SK-N-SH treated with all-trans-retinoic acid at 6 μM for 48 hours (cell line): ENCODE data around the gene FANCB.

ENCODE experiments used
- ATAC-seq: fragments of 200-7000 bp; cut with Tn5 transposase; 3 replicates; pipeline ENCODE4 v1.9.1; 2020; ENCODE audit warnings: mild to moderate bottlenecking, moderate library complexity
- ARNTL ChIP-seq: fragments of 450-650 bp; formaldehyde crosslinking; IDR thresholded peaks from 2 replicates; pipeline ENCODE4 v1.5.0; 2020; ENCODE audit warnings: low read depth, mild to moderate bottlenecking, moderate library complexity, borderline replicate concordance
- BACH2 ChIP-seq: fragments of 250-450 bp; sonication (Bioruptor Pico); IDR thresholded peaks from 2 replicates; pipeline ENCODE4 v1.9.0; 2021; ENCODE audit warnings: mild to moderate bottlenecking, borderline replicate concordance
- CSDC2 ChIP-seq: fragments of 250-450 bp; sonication (Bioruptor Pico); IDR thresholded peaks from 2 replicates; pipeline ENCODE4 v1.5.0; 2020; ENCODE audit warnings: mild to moderate bottlenecking, moderate library complexity
- ESRRG ChIP-seq: fragments of 250-450 bp; sonication (Bioruptor Pico); IDR thresholded peaks from 2 replicates; pipeline ENCODE4 v1.6.1; 2021; ENCODE audit warnings: mild to moderate bottlenecking
- ISL1 ChIP-seq: fragments of 250-450 bp; sonication (Bioruptor Pico); IDR thresholded peaks from 2 replicates; pipeline ENCODE4 v2.1.2; 2022; ENCODE audit warnings: mild to moderate bottlenecking, moderate library complexity
- OSR1 ChIP-seq: fragments of 250-450 bp; sonication (Bioruptor Pico); IDR thresholded peaks from 2 replicates; pipeline ENCODE4 v1.8.0; 2022; ENCODE audit warnings: moderate library complexity, mild to moderate bottlenecking, inconsistent platforms
- PPARA ChIP-seq: fragments of 250-450 bp; sonication (Bioruptor Pico); IDR thresholded peaks from 2 replicates; pipeline ENCODE4 v1.5.0; 2020; ENCODE audit warnings: mild to moderate bottlenecking, borderline replicate concordance
- RARB ChIP-seq: fragments of 250-450 bp; sonication (Bioruptor Pico); IDR thresholded peaks from 2 replicates; pipeline ENCODE4 v1.8.0; 2021; ENCODE audit warnings: mild to moderate bottlenecking, moderate library complexity
- SNAI2 ChIP-seq: fragments of 250-450 bp; sonication (Bioruptor Pico); IDR thresholded peaks from 2 replicates; pipeline ENCODE4 v1.5.0; 2020; ENCODE audit warnings: mild to moderate bottlenecking, moderate library complexity
- TCF4 ChIP-seq: fragments of 250-450 bp; sonication (Bioruptor Pico); IDR thresholded peaks from 2 replicates; pipeline ENCODE4 v1.8.0; 2021; ENCODE audit warnings: mild to moderate bottlenecking, moderate library complexity, borderline replicate concordance
- TOX ChIP-seq: fragments of 250-450 bp; sonication (Bioruptor Pico); IDR thresholded peaks from 2 replicates; pipeline ENCODE4 v1.8.0; 2021; ENCODE audit warnings: mild to moderate bottlenecking, moderate library complexity, borderline replicate concordance
- ZC3H10 ChIP-seq: fragments of 250-450 bp; sonication (Bioruptor Pico); IDR thresholded peaks from 2 replicates; pipeline ENCODE4 v1.5.1; 2021; ENCODE audit warnings: mild to moderate bottlenecking, moderate library complexity
- ZFP30 ChIP-seq: fragments of 450-650 bp; formaldehyde crosslinking; IDR thresholded peaks from 2 replicates; pipeline ENCODE4 v1.5.0; 2022; ENCODE audit warnings: mild to moderate bottlenecking, moderate library complexity
- ZNF565 ChIP-seq: fragments of 450-650 bp; formaldehyde crosslinking; conservative IDR thresholded peaks from 2 replicates; pipeline ENCODE4 v1.5.0; 2020; ENCODE audit warnings: low read depth, mild to moderate bottlenecking, moderate library complexity
- ZNF70 ChIP-seq: fragments of 450-650 bp; formaldehyde crosslinking; IDR thresholded peaks from 2 replicates; pipeline ENCODE4 v1.5.0; 2020; ENCODE audit warnings: mild to moderate bottlenecking, moderate library complexity
- ZNF8 ChIP-seq: fragments of 450-650 bp; formaldehyde crosslinking; IDR thresholded peaks from 2 replicates; pipeline ENCODE4 v1.5.0; 2020; ENCODE audit warnings: mild to moderate bottlenecking, moderate library complexity
- TF ChIP-seq, protein P1 (sequence below): fragments of 250-450 bp; sonication (Bioruptor Pico); IDR thresholded peaks from 2 replicates; pipeline ENCODE4 v1.8.0; 2021; ENCODE audit warnings: low read depth, mild to moderate bottlenecking, moderate library complexity, borderline replicate concordance
- TF ChIP-seq, protein P2 (sequence below): fragments of 250-450 bp; sonication (Bioruptor Pico); IDR thresholded peaks from 2 replicates; pipeline ENCODE4 v1.5.1; 2020; ENCODE audit warnings: low read depth, mild to moderate bottlenecking, moderate library complexity
- TF ChIP-seq, protein P3 (sequence below): fragments of 250-450 bp; sonication (Bioruptor Pico); IDR thresholded peaks from 2 replicates; pipeline ENCODE4 v1.8.0; 2020; ENCODE audit warnings: mild to moderate bottlenecking, moderate library complexity, borderline replicate concordance
- TF ChIP-seq, protein P4 (sequence below): fragments of 250-450 bp; sonication (Bioruptor Pico); IDR thresholded peaks from 2 replicates; pipeline ENCODE4 v1.5.1; 2021; ENCODE audit warnings: mild to moderate bottlenecking, moderate library complexity

FANCB gene

DNA sequence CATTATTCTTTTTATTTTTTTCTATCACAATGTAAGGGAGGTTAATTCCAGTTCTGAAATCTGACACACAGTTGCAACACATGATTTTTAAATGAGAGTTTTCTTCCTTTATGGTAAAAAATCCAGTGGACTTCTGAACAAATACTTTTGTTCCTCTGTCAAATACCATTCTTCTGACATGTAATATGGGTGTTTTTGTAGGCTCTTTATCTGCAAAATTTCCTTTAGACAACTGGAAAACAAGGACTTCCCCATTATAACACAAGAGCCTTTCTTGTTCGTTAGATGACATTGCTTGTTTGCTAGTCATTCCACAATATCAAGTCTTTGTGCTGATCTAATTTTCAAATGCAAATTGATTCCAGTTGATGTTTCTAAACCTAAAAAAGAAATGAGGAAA lies 7.7 kb downstream of the FANCB start:
- peak; percentile 22; the same call in 2 of the 3 replicates for ATAC-seq
- TF ChIP-seq ZNF8 (no peak), ARNTL (CRISPR knock-in tag) (no peak), TCF4 (CRISPR knock-in tag) (no peak), CSDC2 (CRISPR knock-in tag) (no peak), BACH2 (CRISPR knock-in tag) (no peak), RARB (CRISPR knock-in tag) (no peak), ZNF565 (no peak), ZC3H10 (no peak), ESRRG (CRISPR knock-in tag) (no peak), SNAI2 (no peak), ISL1 (CRISPR knock-in tag) (no peak)
- TF ChIP-seq, protein P1, sequence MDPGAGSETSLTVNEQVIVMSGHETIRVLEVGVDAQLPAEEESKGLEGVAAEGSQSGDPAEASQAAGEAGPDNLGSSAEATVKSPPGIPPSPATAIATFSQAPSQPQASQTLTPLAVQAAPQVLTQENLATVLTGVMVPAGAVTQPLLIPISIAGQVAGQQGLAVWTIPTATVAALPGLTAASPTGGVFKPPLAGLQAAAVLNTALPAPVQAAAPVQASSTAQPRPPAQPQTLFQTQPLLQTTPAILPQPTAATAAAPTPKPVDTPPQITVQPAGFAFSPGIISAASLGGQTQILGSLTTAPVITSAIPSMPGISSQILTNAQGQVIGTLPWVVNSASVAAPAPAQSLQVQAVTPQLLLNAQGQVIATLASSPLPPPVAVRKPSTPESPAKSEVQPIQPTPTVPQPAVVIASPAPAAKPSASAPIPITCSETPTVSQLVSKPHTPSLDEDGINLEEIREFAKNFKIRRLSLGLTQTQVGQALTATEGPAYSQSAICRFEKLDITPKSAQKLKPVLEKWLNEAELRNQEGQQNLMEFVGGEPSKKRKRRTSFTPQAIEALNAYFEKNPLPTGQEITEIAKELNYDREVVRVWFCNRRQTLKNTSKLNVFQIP (CRISPR knock-in tag) = no peak
- TF ChIP-seq, protein P2, sequence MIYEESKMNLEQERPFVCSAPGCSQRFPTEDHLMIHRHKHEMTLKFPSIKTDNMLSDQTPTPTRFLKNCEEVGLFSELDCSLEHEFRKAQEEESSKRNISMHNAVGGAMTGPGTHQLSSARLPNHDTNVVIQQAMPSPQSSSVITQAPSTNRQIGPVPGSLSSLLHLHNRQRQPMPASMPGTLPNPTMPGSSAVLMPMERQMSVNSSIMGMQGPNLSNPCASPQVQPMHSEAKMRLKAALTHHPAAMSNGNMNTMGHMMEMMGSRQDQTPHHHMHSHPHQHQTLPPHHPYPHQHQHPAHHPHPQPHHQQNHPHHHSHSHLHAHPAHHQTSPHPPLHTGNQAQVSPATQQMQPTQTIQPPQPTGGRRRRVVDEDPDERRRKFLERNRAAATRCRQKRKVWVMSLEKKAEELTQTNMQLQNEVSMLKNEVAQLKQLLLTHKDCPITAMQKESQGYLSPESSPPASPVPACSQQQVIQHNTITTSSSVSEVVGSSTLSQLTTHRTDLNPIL (CRISPR knock-in tag) = no peak
- TF ChIP-seq, protein P3, sequence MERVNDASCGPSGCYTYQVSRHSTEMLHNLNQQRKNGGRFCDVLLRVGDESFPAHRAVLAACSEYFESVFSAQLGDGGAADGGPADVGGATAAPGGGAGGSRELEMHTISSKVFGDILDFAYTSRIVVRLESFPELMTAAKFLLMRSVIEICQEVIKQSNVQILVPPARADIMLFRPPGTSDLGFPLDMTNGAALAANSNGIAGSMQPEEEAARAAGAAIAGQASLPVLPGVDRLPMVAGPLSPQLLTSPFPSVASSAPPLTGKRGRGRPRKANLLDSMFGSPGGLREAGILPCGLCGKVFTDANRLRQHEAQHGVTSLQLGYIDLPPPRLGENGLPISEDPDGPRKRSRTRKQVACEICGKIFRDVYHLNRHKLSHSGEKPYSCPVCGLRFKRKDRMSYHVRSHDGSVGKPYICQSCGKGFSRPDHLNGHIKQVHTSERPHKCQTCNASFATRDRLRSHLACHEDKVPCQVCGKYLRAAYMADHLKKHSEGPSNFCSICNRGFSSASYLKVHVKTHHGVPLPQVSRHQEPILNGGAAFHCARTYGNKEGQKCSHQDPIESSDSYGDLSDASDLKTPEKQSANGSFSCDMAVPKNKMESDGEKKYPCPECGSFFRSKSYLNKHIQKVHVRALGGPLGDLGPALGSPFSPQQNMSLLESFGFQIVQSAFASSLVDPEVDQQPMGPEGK (CRISPR knock-in tag) = no peak

DNA sequence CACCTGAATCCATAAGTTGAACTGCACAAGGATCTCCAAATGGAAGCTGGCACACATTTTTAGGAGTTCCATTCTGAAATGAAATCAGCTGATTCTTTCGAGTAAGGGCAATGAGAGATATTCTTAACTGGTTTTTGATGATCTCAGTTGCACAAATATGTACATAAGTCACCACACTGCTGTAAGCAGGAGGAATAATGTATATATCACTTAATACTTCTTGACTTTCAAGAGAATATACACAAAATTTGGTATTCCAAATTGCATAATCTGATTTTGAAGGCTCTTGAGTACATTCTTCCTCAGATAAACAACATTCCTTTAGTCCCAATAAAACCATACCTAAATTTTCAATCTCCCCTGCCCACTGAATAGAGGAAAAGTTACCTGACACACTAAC lies 8.2 kb downstream of the FANCB start:
- peak; percentile 82 for ATAC-seq
- peak; percentile 64 for TF ChIP-seq ISL1 (CRISPR knock-in tag)
- TF ChIP-seq, protein P3 (CRISPR knock-in tag) = no peak

DNA sequence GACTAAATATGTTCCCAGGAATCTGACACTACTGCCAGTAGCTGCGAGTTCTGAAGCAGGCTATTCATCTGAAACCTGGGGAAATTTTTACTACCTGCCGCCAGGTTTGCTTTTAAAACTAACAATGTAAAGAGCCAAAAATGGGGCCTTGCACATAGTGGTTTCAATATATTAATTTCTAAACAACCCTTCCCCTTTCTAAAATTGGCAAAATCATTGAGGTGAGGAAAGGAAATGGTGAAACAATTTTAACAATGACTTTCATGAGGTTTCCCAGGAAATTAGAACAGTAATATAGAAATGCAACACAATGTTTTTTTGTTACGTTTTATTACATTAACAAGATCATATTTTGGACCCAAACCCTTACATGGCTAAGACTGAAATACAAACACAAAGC lies 21.3 kb downstream of the FANCB start:
- no peak for ATAC-seq
- no peak for TF ChIP-seq OSR1 (CRISPR knock-in tag)
- TF ChIP-seq RARB (CRISPR knock-in tag) = no peak
- TF ChIP-seq PPARA (CRISPR knock-in tag) = no peak
- TF ChIP-seq ZNF8 = no peak
- no peak for TF ChIP-seq ZFP30 (CRISPR knock-in tag)
- TF ChIP-seq, protein P1 (CRISPR knock-in tag) = no peak
- no peak for TF ChIP-seq ZNF70
- TF ChIP-seq, protein P3 (CRISPR knock-in tag) = no peak
- TF ChIP-seq ESRRG (CRISPR knock-in tag) = no peak
- TF ChIP-seq TCF4 (CRISPR knock-in tag) = no peak
- TF ChIP-seq, protein P4, sequence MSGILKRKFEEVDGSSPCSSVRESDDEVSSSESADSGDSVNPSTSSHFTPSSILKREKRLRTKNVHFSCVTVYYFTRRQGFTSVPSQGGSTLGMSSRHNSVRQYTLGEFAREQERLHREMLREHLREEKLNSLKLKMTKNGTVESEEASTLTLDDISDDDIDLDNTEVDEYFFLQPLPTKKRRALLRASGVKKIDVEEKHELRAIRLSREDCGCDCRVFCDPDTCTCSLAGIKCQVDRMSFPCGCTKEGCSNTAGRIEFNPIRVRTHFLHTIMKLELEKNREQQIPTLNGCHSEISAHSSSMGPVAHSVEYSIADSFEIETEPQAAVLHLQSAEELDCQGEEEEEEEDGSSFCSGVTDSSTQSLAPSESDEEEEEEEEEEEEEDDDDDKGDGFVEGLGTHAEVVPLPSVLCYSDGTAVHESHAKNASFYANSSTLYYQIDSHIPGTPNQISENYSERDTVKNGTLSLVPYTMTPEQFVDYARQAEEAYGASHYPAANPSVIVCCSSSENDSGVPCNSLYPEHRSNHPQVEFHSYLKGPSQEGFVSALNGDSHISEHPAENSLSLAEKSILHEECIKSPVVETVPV (CRISPR knock-in tag) = no peak
- no peak for TF ChIP-seq TOX (CRISPR knock-in tag)
- TF ChIP-seq, protein P2 (CRISPR knock-in tag) = no peak
- TF ChIP-seq ISL1 (CRISPR knock-in tag) = no peak
